GM12864 (cell line): ENCODE measurements around the gene LRRC10B.

Experiments used
- DNase-seq: peaks from one replicate; pipeline ENCODE4 v3.0.0-alpha.2; 2011; ENCODE audit warnings: low read depth
- H3K4me3 ChIP-seq: 2 replicates; pipeline ENCODE4 v1.5.1; 2011; ENCODE audit warnings: mild to moderate bottlenecking, low read depth, low read length, control low read depth
- CTCF ChIP-seq: IDR thresholded peaks from 2 replicates; pipeline ENCODE4 v1.5.1; 2011; ENCODE audit warnings: low read depth, mild to moderate bottlenecking, moderate library complexity, low read length, control low read depth, inconsistent platforms; ENCODE audit errors: missing control alignments

The LRRC10B gene

GRCh38 chr11:61495801-61496601 is 12.5 kb upstream of the LRRC10B start:
- H3K4me3 ChIP-seq, result no peak overlapping the region
- DNase-seq, result no peak
- TF ChIP-seq CTCF, result no peak

GRCh38 chr11:61496602-61497400 is 11.7 kb upstream of the LRRC10B start:
- H3K4me3 ChIP-seq, result no peak overlapping the region

GRCh38 chr11:61497473-61497872 is 11.1 kb upstream of the LRRC10B start:
- no peak overlapping the region for H3K4me3 ChIP-seq
- no peak for TF ChIP-seq CTCF
- no peak for DNase-seq

More at GRCh38 chr11:61496602-61497400, 11.7 kb upstream of the LRRC10B start:
- no peak for DNase-seq
- TF ChIP-seq CTCF, result no peak

- no peak overlapping the region for H3K4me3 ChIP-seq
- no peak for DNase-seq
- TF ChIP-seq CTCF, result no peak
These were observed 10.7 kb upstream of the LRRC10B start for GRCh38 chr11:61497876-61498275.

- no peak for TF ChIP-seq CTCF
- H3K4me3 ChIP-seq, result no peak overlapping the region
- DNase-seq, result no peak
These were observed 9.7 kb upstream of the LRRC10B start for GRCh38 chr11:61498767-61499341.

GRCh38 chr11:61499816-61500491 is 8.6 kb upstream of the LRRC10B start:
- DNase-seq, result no peak
- no peak for TF ChIP-seq CTCF

More at GRCh38 chr11:61499816-61500491, 8.6 kb upstream of the LRRC10B start:
- no peak overlapping the region for H3K4me3 ChIP-seq
